NCI-H2171 (cell line): ENCODE results near the gene ZNF793.

Experiments used
- DNase-seq: peaks from one replicate; lab custom pipeline; 2025; lab: John Stamatoyannopoulos, UW

Gene ZNF793

GRCh38 chr19:37506387-37507166 lies at the start of gene ZNF793:
ZNF793 (plus strand) TSS chr19:37506939; CDS start chr19:37523440, 16,501 bp downstream.
- DNase-seq = peak; percentile 89

- no peak for DNase-seq
Observed at GRCh38 chr19:37466277-37466797, 40.4 kb upstream of the ZNF793 start.

- peak; percentile 82 for DNase-seq
Observed at GRCh38 chr19:37466798-37467607, 39.7 kb upstream of the ZNF793 start, which contains the start of gene ZNF569. ZNF569 (minus strand) TSS chr19:37467444; CDS start chr19:37444921, 22,523 bp downstream.

- DNase-seq = no peak
Observed at GRCh38 chr19:37467608-37468090, 39.1 kb upstream of the ZNF793 start.

GRCh38 chr19:37468961-37469777 lies 37.6 kb upstream of the ZNF793 start, which contains the start of gene ZNF570:
ZNF570 (plus strand) TSS chr19:37469356; CDS start chr19:37470355, 999 bp downstream.
- DNase-seq = peak; percentile 87

- DNase-seq = no peak
Observed at GRCh38 chr19:37470216-37470615, 36.5 kb upstream of the ZNF793 start.

GRCh38 chr19:37472165-37472564 lies 34.6 kb upstream of the ZNF793 start:
- DNase-seq = no peak

GRCh38 chr19:37484406-37485168 lies 22.2 kb upstream of the ZNF793 start:
- no peak for DNase-seq

GRCh38 chr19:37492213-37492612 lies 14.5 kb upstream of the ZNF793 start:
- no peak for DNase-seq

- peak; percentile 50 for DNase-seq
Observed at GRCh38 chr19:37505958-37506386, 767 bp upstream of the ZNF793 start.

GRCh38 chr19:37507167-37507464 lies 377 bp downstream of the ZNF793 start:
- no peak for DNase-seq

GRCh38 chr19:37511186-37511585 lies 4.4 kb downstream of the ZNF793 start:
- no peak for DNase-seq

- no peak for DNase-seq
Observed at GRCh38 chr19:37511821-37512220, 5.1 kb downstream of the ZNF793 start.

- no peak for DNase-seq
Observed at GRCh38 chr19:37513397-37513796, 6.7 kb downstream of the ZNF793 start.

GRCh38 chr19:37519890-37520289 lies 13.2 kb downstream of the ZNF793 start:
- no peak for DNase-seq

- no peak for DNase-seq
Observed at GRCh38 chr19:37537391-37537947, 30.7 kb downstream of the ZNF793 start.

- DNase-seq = peak; percentile 80
Observed at GRCh38 chr19:37551129-37551993, 44.6 kb downstream of the ZNF793 start.

GRCh38 chr19:37563518-37563917 lies 56.8 kb downstream of the ZNF793 start:
- no peak for DNase-seq

GRCh38 chr19:37564624-37565369 lies 58.1 kb downstream of the ZNF793 start:
- DNase-seq = no peak
